Astrocyte (in vitro differentiated cells and primary cell): ENCODE results near the gene PTCD2.

Experiments used
- EZH2 ChIP-seq: IDR thresholded peaks from 2 replicates; pipeline ENCODE4 v1.6.1; 2012; ENCODE audit warnings: mild to moderate bottlenecking, low read length, inconsistent platforms; ENCODE audit not compliant: insufficient read depth
- TF ChIP-seq, protein P1 (sequence below): IDR thresholded peaks from 2 replicates; pipeline ENCODE4 v1.5.1; 2011; ENCODE audit warnings: low read depth, mild to moderate bottlenecking, inconsistent platforms, low read length, moderate library complexity; ENCODE audit not compliant: insufficient read depth

DNA sequence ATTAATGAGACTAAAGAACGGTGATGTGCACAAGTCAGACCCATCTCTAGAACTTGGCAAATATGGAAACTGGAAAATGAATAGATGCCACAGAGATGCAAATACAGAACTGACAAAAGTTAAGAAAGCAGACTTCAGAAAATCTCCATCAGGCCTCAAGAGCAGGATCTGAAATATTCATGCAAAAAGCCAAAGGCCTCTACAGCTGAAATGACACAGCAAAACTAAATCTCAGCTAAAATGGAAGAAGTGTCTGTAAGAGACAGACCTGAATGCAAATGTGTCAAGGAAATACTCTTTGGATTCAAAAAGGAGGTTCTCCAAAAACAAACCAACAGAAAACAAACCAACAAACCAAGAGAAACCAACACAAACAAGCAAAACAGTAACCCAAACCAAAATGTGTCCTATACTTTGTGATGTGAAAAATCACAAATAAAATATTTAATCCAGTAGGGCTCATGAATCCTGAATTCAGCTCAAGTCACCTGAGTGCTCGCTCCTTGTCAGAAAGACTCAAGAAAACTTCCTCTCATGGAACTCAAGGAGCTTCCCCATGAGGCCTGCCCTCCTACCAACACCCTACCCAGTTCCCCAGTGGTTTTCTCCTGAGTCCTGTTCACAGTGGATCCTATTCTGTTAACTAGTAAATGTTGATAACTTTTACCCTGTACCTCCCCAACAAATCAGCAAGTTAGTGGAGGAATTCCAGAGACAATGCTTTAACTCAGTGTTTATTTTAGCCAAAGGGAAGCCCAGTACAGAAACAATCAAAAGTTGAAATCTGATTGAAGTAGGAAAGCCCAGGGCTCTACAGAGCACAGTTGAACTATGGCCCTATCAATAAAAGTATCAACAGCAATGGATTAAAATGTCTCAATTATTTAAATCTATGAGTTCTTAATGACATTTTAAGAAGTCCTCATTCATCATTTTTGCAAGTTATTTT, 14.7 kb upstream of the PTCD2 start:
- TF ChIP-seq, protein P1, sequence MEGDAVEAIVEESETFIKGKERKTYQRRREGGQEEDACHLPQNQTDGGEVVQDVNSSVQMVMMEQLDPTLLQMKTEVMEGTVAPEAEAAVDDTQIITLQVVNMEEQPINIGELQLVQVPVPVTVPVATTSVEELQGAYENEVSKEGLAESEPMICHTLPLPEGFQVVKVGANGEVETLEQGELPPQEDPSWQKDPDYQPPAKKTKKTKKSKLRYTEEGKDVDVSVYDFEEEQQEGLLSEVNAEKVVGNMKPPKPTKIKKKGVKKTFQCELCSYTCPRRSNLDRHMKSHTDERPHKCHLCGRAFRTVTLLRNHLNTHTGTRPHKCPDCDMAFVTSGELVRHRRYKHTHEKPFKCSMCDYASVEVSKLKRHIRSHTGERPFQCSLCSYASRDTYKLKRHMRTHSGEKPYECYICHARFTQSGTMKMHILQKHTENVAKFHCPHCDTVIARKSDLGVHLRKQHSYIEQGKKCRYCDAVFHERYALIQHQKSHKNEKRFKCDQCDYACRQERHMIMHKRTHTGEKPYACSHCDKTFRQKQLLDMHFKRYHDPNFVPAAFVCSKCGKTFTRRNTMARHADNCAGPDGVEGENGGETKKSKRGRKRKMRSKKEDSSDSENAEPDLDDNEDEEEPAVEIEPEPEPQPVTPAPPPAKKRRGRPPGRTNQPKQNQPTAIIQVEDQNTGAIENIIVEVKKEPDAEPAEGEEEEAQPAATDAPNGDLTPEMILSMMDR, result no peak
- no peak for TF ChIP-seq EZH2
